Esophagus squamous epithelium (tissue), 4 donors: Measurements from ENCODE around the gene MLLT1.

Experiments used
- POLR2A ChIP-seq, 4 donors: fragments of 450-650 bp; IDR thresholded peaks; one replicate each; pipeline ENCODE4 v1.6.1; 2017; ENCODE audit warnings: antibody characterized with exemption in 4 of 4, mild to moderate bottlenecking in 4 of 4, moderate library complexity in 3 of 4
- TF ChIP-seq, protein P1 (sequence below), 6 experiments: fragments of 450-650 bp in 4 of 6; fragments of 200-600 bp in 2 of 6; sonication (generic) in 2 of 6; IDR thresholded peaks; one replicate each; pipeline ENCODE4 v1.5.1; 2016 to 2019; ENCODE audit warnings: antibody characterized with exemption in 6 of 6, mild to moderate bottlenecking in 4 of 6, moderate library complexity in 4 of 6

DNA sequence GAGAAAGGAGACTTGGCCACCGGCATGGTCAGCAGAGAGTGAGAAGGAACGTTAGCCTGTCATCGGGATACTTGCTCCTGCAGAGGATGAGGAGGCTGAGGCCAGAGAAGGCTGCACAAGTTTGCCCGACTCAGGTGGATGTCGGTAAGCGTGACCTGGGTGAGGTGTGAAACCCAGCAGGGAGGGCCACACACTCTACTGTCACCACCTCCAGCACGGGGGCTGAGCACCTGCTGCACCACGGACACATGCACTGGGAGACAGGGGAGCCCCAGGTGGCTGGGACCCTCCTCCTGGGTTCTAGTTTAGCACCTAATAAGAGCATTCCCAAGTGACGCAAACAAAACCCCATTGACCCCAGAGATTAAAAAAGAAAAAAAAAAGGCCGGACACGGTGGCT lies 17.3 kb downstream of the MLLT1 start:
- TF ChIP-seq, protein P1, sequence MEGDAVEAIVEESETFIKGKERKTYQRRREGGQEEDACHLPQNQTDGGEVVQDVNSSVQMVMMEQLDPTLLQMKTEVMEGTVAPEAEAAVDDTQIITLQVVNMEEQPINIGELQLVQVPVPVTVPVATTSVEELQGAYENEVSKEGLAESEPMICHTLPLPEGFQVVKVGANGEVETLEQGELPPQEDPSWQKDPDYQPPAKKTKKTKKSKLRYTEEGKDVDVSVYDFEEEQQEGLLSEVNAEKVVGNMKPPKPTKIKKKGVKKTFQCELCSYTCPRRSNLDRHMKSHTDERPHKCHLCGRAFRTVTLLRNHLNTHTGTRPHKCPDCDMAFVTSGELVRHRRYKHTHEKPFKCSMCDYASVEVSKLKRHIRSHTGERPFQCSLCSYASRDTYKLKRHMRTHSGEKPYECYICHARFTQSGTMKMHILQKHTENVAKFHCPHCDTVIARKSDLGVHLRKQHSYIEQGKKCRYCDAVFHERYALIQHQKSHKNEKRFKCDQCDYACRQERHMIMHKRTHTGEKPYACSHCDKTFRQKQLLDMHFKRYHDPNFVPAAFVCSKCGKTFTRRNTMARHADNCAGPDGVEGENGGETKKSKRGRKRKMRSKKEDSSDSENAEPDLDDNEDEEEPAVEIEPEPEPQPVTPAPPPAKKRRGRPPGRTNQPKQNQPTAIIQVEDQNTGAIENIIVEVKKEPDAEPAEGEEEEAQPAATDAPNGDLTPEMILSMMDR (IDR thresholded peaks at IDR 0.05) = no peak
- TF ChIP-seq POLR2A (IDR thresholded peaks at IDR 0.05) = no peak
